Activated CD4-positive, alpha-beta T cell treated with anti-CD3 and anti-CD28 coated beads, Interleukin-2, amount 50 U/mL, for 4 hours (primary cell): ENCODE results near the gene KLF13.
A peak's percentile ranks its signal among the peaks of the same experiment; 100 is the strongest.

Source experiments
- DNase-seq, 2 experiments: peaks; one replicate each; pipeline ENCODE4 v3.0.0-alpha.2; 2020

Gene KLF13

GRCh38 chr15:31387092-31387478 is 60.5 kb downstream of the KLF13 start:
- no peak for DNase-seq

- DNase-seq: no peak
Measured at GRCh38 chr15:31387479-31388118, 61.0 kb downstream of the KLF13 start.

GRCh38 chr15:31389576-31389975 is 62.9 kb downstream of the KLF13 start:
- no peak for DNase-seq

- DNase-seq: no peak
Measured at GRCh38 chr15:31390029-31390428, 63.4 kb downstream of the KLF13 start.

- no peak for DNase-seq
Measured at GRCh38 chr15:31390777-31391486, 64.3 kb downstream of the KLF13 start.

- DNase-seq: peak; percentile 71
Measured at GRCh38 chr15:31391687-31392671, 65.3 kb downstream of the KLF13 start.

- no peak for DNase-seq
Measured at GRCh38 chr15:31392761-31393401, 66.2 kb downstream of the KLF13 start.

- DNase-seq: no peak
Measured at GRCh38 chr15:31393444-31394091, 66.9 kb downstream of the KLF13 start.

GRCh38 chr15:31396881-31397560 is 70.4 kb downstream of the KLF13 start:
- no peak for DNase-seq

GRCh38 chr15:31397851-31398661 is 71.4 kb downstream of the KLF13 start:
- DNase-seq: no peak

GRCh38 chr15:31398677-31399301 is 72.2 kb downstream of the KLF13 start:
- no peak for DNase-seq

- DNase-seq: no peak
Measured at GRCh38 chr15:31399544-31400171, 73.0 kb downstream of the KLF13 start.

GRCh38 chr15:31400222-31400927 is 73.7 kb downstream of the KLF13 start:
- no peak for DNase-seq

- no peak for DNase-seq
Measured at GRCh38 chr15:31401282-31401681, 74.6 kb downstream of the KLF13 start.

GRCh38 chr15:31402003-31402402 is 75.4 kb downstream of the KLF13 start:
- no peak for DNase-seq

- DNase-seq: no peak
Measured at GRCh38 chr15:31402511-31403056, 75.9 kb downstream of the KLF13 start.

- DNase-seq: no peak
Measured at GRCh38 chr15:31403096-31403495, 76.5 kb downstream of the KLF13 start.

- DNase-seq: no peak
Measured at GRCh38 chr15:31403606-31404005, 77.0 kb downstream of the KLF13 start.

GRCh38 chr15:31404345-31404744 is 77.7 kb downstream of the KLF13 start:
- no peak for DNase-seq
